ENCODE data around the gene LDLRAD4. TPM values are rescaled to one million over a fixed set of nuclear protein-coding genes. Genes with fewer than 3 reads are reported as not detected.

Gene LDLRAD4
- polyA plus RNA-seq, 1 of the 3 experiments (the other 2 are of a cell fraction) = 0.16 TPM

DNA sequence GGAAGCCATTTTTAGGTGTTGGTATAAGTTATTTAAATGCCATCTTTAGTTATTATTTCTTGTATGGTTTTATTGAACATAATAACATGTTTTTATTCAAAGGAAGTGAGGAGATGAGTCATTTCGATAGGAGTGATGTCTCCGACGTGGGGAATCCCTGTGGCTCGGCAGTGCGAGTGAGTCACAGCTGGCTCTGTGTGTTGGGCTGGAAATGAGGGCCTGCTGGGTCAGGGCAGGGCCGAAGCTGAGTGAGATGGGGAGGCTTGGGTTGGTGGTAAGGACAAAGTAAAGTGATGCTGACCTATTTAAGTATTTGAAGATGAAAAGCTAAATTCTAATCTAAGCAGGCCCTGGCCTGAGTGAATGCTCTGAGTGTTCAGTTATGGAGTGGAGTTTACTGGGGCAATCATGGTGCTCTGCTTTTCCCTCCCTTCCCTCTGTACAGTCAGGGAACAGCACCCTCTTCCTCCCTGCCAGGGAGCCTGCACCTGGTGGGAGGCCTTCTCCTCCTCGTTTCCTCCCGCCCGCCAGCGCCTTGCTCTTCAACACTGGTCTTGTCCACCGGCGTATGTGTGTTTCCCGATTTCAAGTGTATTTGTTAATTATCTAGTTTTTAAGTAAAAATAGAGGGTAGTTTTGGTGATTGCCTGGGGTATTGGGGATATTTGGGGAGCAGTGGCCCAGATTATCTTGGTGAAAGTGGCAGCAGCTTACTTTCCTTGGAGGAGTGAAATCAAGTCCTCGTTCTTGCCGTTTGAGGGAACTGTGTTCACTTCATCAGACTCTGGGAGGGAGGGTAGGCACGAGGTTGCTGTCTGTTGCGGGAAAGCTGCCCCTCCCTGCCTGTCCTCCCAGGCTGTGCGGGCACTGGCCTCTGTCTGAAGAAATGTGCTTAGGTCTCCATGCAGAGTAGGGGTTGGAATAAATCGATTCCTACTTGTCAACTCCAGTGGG lies 157.0 kb downstream of the LDLRAD4 start (continued):
- TF ChIP-seq ZBTB33 (IDR thresholded peaks at IDR 0.05; ENCODE audit: borderline replicate concordance, low read depth) (no peak), RFX5 (IDR thresholded peaks at IDR 0.05; ENCODE audit: low read length) (no peak), RXRA (IDR thresholded peaks at IDR 0.05; ENCODE audit: borderline replicate concordance, low read depth) (no peak), POLR2AphosphoS5 (IDR thresholded peaks at IDR 0.05; ENCODE audit: low read depth, low read length) (peak; percentile 37; the same call in 1 of the 2 replicates), SIN3A (IDR thresholded peaks at IDR 0.05; ENCODE audit: borderline replicate concordance, low read depth, low read length) (no peak), TEAD4 (IDR thresholded peaks at IDR 0.05; ENCODE audit: borderline replicate concordance, insufficient read depth) (no peak), NFIC (IDR thresholded peaks at IDR 0.05; ENCODE audit: borderline replicate concordance) (peak; percentile 49; the same call in 1 of the 2 replicates), EZH2phosphoT487 (IDR thresholded peaks at IDR 0.05; ENCODE audit: borderline replicate concordance, low read depth) (no peak), MEF2A (IDR thresholded peaks at IDR 0.05; ENCODE audit: borderline replicate concordance, low read depth) (no peak), NRF1 (IDR thresholded peaks at IDR 0.05; ENCODE audit: low read depth, low read length) (no peak), FOSL2 (IDR thresholded peaks at IDR 0.05; ENCODE audit: borderline replicate concordance, low read depth) (peak; percentile 95), JUND (IDR thresholded peaks at IDR 0.05) (peak; percentile 90), RAD21 (IDR thresholded peaks at IDR 0.05; ENCODE audit: low read length) (no peak), TCF12 (IDR thresholded peaks at IDR 0.05) (peak; percentile 73), ELF1 (IDR thresholded peaks at IDR 0.05) (no peak), FOXJ3 (CRISPR knock-in tag; IDR thresholded peaks at IDR 0.05) (no peak), GATA2 (CRISPR knock-in tag; IDR thresholded peaks at IDR 0.05) (no peak), MAX (IDR thresholded peaks at IDR 0.05; ENCODE audit: low read depth) (no peak), RCOR1 (IDR thresholded peaks at IDR 0.05; ENCODE audit: low read length) (no peak), CTCF (IDR thresholded peaks at IDR 0.05) (0 out of 2 replicates have a peak, but pooled peaks have one; percentile 22)

Measured in SK-N-SH (cell line).